Epithelial cell of umbilical artery (primary cell): ENCODE measurements around the gene TBC1D4. TPM values are rescaled to one million over a fixed set of nuclear protein-coding genes. Genes with fewer than 3 reads are reported as not detected.

Experiments used
- total RNA-seq: library from RNA; depleted of rRNA; stranded (reverse); fragments of >200 nt; gene quantifications from 2 replicates; pipeline ENCODE4 v1.2.3, GENCODE V29; 2014

TBC1D4 gene
- total RNA-seq: 57.6 and 64.6 TPM in 2 replicates

GRCh38 chr13:75482070-75482819 is at the start of gene TBC1D4:
TSS of gene TBC1D4 (minus strand) at chr13:75482169. CDS start at chr13:75481767, 402 bp downstream.

Other genes with a start within 250 kb of the TBC1D4 start
- 28.3 and 104 TPM in 2 replicates for gene COMMD6, start 55.7 kb upstream of the TBC1D4 start, total RNA-seq
- gene UCHL3, start 67.6 kb upstream of the TBC1D4 start, total RNA-seq: 58.8 and 61.9 TPM in 2 replicates
- 8.8 and 38.7 TPM in 2 replicates for gene LMO7, start 154.2 kb upstream of the TBC1D4 start, total RNA-seq